Heart right ventricle (tissue), 16 donors: Measurements from ENCODE around the gene NUP93. TPM values are rescaled to one million over a fixed set of nuclear protein-coding genes. Genes with fewer than 3 reads are reported as not detected.

Experiments used
- ATAC-seq, 8 donors: fragments of 200-7000 bp; cut with Tn5 transposase; one replicate each; pipeline ENCODE4 v1.9.1; 2020; ENCODE audit warnings: mild to moderate bottlenecking in 8 of 8, moderate library complexity in 8 of 8, moderate number of reproducible peaks in 1 of 8
- DNase-seq, 2 donors: peaks; one replicate each; pipeline ENCODE4 v3.0.0-alpha.2; 2020
- H3K27ac ChIP-seq, 10 donors: fragments of 200-600 bp; sonication (generic) in 2 of 10; one replicate each; pipeline versions ENCODE4 v1.5.0 to v1.8.0; 2020 to 2022; ENCODE audit warnings: mild to moderate bottlenecking in 3 of 10
- H3K27me3 ChIP-seq, 7 donors: fragments of 200-600 bp; one replicate each; pipeline ENCODE4 v1.8.0; 2021 to 2022; ENCODE audit warnings: mild to moderate bottlenecking in 2 of 7
- H3K36me3 ChIP-seq, 9 donors: fragments of 200-600 bp; sonication (generic) in 1 of 9; one replicate each; pipeline versions ENCODE4 v1.5.0 to v1.8.0; 2020 to 2022; ENCODE audit warnings: mild to moderate bottlenecking in 2 of 9
- H3K4me1 ChIP-seq, 9 donors: fragments of 200-600 bp; sonication (generic) in 1 of 9; one replicate each; pipeline versions ENCODE4 v1.5.0 to v1.8.0; 2020 to 2022; ENCODE audit warnings: mild to moderate bottlenecking in 4 of 9
- H3K4me3 ChIP-seq, 10 donors: fragments of 200-600 bp; sonication (generic) in 2 of 10; one replicate each; pipeline versions ENCODE4 v1.5.0 to v1.8.0; 2020 to 2022; ENCODE audit warnings: mild to moderate bottlenecking in 7 of 10, moderate library complexity in 2 of 10
- H3K9me3 ChIP-seq, 11 donors: fragments of 200-600 bp in 10 of 11; sonication (generic) in 2 of 11; one replicate each; pipeline versions ENCODE4 v1.5.0 to v1.8.0; 2013 to 2022; ENCODE audit warnings: mild to moderate bottlenecking in 2 of 11, control low read depth in 1 of 11, moderate library complexity in 1 of 11
- CTCF ChIP-seq, 9 donors: fragments of 200-600 bp; sonication (generic) in 2 of 9; IDR thresholded peaks; one replicate each; pipeline versions ENCODE4 v1.5.0 to v1.8.0; 2021 to 2022; ENCODE audit warnings: antibody characterized with exemption in 9 of 9, mild to moderate bottlenecking in 5 of 9, moderate library complexity in 1 of 9
- WGBS, 2 donors: extraction: QIAGEN DNeasy Blood & Tissue Kit; methylation state at CpG; one replicate each; pipeline ENCODE4 v1.1.7; 2013; ENCODE audit warnings: inconsistent platforms in 1 of 2; 5-methylcytosine and 5-hydroxymethylcytosine counted together
- intact Hi-C, 10 donors: fragments of 100-400 bp; cut with DNase I; formaldehyde crosslinking; loops; one replicate each; pipeline versions ENCODE4 v1.11.1 to v1.14.2; 2022
- polyA plus RNA-seq, 2 donors: library from polyadenylated mRNA; stranded (reverse); fragments of 200-250 nt; gene quantifications; one replicate each; pipeline ENCODE4 v1.2.3, GENCODE V29; 2013
- total RNA-seq, 10 donors: library from RNA; stranded (reverse); fragmentation: NEBNext Ultra II Directional in 3 of 10; extraction: Animal tissue kit (Norgen Biotek cat#: 25700) in 3 of 10; gene quantifications; one replicate each; pipeline versions ENCODE4 v1.2.1 to v1.2.4, GENCODE V29; 2021 to 2023
- donor health status: Arrhythmogenic right ventricular cardiomyopathy.
- donor health status: ischemic (EF 13 %, LVEDD 7.1; RV severe dilation, severe dysfunction).
- donor health status: healthy with polysubstance abuse.
- donor health status: DM: no; HTN: yes; CAD: no.
- donor health status: DM: no; HTN: no; CAD: no.
- donor health status: ischemic (EF 25% LVEDD 6.9; RV normal size, moderate dysfunction).
- donor health status: ischemic (EF 25% LVEDD 5.7; RV mildly dilated, moderate dysfunction).
- donor health status: healthy.
- donor health status: DM: yes; HTN: yes; CAD: no.
- donor health status: Ischemic cardiomyopathy.
- donor health status: ischemic (EF 35%, LVEDD 5.7; RV mildly dilated, moderate dysfunction).
- donor health status: nonischemic (EF 11% LVEDD 7.7; RV severe dilation, severe dysfunction).
- donor health status: DM: yes; HTN: yes; CAD: no.
- donor health status: PGD.
- donor health status: ischemic (EF 29% LVEDD 5.4; RV normal size, mild dysfunction).
- donor health status: nonischemic (EF 23%, LVEDD 6.1; RV moderate dilation, normal function).

NUP93 gene
- total and polyA plus RNA-seq, 12 donors, result 25.4 to 34.8 (median 27.6) TPM

- WGBS, 2 donors, result 45 to 54% methylated on average over 1 of the region's 1 CpG
- H3K4me3 ChIP-seq, result no peak overlapping the region
- no peak for TF ChIP-seq CTCF (IDR thresholded peaks at IDR 0.05)
These were observed 41.2 kb upstream of the NUP93 start for GRCh38 chr16:56688762-56689161.

GRCh38 chr16:56689171-56689570, 40.8 kb upstream of the NUP93 start:
- ATAC-seq (no peak), DNase-seq (no peak)
- no peaks in the 10 kb centered on the region for H3K36me3 ChIP-seq
- peaks cover 0 to 17% (median 0%) of the 10 kb centered on the region in 11 donors for H3K9me3 ChIP-seq
- no peak overlapping the region for H3K27ac ChIP-seq
- WGBS, 2 donors, result 75 to 78% methylated on average over 3 of the region's 3 CpGs
- no peak overlapping the region for H3K4me3 ChIP-seq
- no peaks in the 10 kb centered on the region for H3K27me3 ChIP-seq
- no peak for TF ChIP-seq CTCF (IDR thresholded peaks at IDR 0.05)
- H3K4me1 ChIP-seq, result peaks cover 0 to 22% (median 9%) of the 10 kb centered on the region in 9 donors
- intact Hi-C loops, result loop anchor here in 1 of 10 donors (1.0 kb wide), 1 partner anchor 31 kb away; no protein-coding TSS in a partner anchor

More at GRCh38 chr16:56688762-56689161, 41.2 kb upstream of the NUP93 start:
- DNase-seq (no peak), ATAC-seq (no peak)
- no peaks in the 10 kb centered on the region for H3K27me3 ChIP-seq
- peaks cover 0 to 17% (median 0%) of the 10 kb centered on the region in 11 donors for H3K9me3 ChIP-seq
- H3K36me3 ChIP-seq, result no peaks in the 10 kb centered on the region
- intact Hi-C loops, result loop anchor here in 1 of 10 donors (1.0 kb wide), 1 partner anchor 30 kb away; no protein-coding TSS in a partner anchor
- H3K27ac ChIP-seq, result no peak overlapping the region
- peaks cover 0 to 26% (median 12%) of the 10 kb centered on the region in 9 donors for H3K4me1 ChIP-seq

- H3K9me3 ChIP-seq, result peaks cover 0 to 17% (median 0%) of the 10 kb centered on the region in 11 donors
- peaks cover 0 to 8% (median 0%) of the 10 kb centered on the region in 9 donors for H3K4me1 ChIP-seq
- no peak overlapping the region for H3K4me3 ChIP-seq
- intact Hi-C loops, result no loop called here
- H3K27me3 ChIP-seq, result no peaks in the 10 kb centered on the region
- no peak for DNase-seq
- no peaks in the 10 kb centered on the region for H3K36me3 ChIP-seq
- no peak for TF ChIP-seq CTCF (IDR thresholded peaks at IDR 0.05)
- no peak overlapping the region for H3K27ac ChIP-seq
- ATAC-seq, result peak in 1 of 8 donors; percentile 10
- 69 to 84% methylated on average over 4 of the region's 4 CpGs for WGBS, 2 donors
These were observed 39.4 kb upstream of the NUP93 start for GRCh38 chr16:56690420-56691122.

- Histone ChIP-seq H3K36me3 (no peaks in the 10 kb centered on the region), H3K27me3 (no peaks in the 10 kb centered on the region), H3K4me1 (peaks cover 0 to 8% (median 0%) of the 10 kb centered on the region in 9 donors), H3K4me3 (no peak overlapping the region), H3K27ac (no peak overlapping the region), H3K9me3 (peaks cover 0 to 8% (median 0%) of the 10 kb centered on the region in 11 donors)
- no peak for DNase-seq
- intact Hi-C loops, result no loop called here
- peak; percentile 52 to 92 (median 87) for ATAC-seq
- WGBS, 2 donors, result 23 to 42% methylated on average over 4 of the region's 4 CpGs
- TF ChIP-seq CTCF (IDR thresholded peaks at IDR 0.05), result no peak
These were observed 38.0 kb upstream of the NUP93 start for GRCh38 chr16:56691885-56692284.
